ENCODE results near the gene CHMP6. TPM values are rescaled to one million over a fixed set of nuclear protein-coding genes. Genes with fewer than 3 reads are reported as not detected.

Gene CHMP6
- total RNA-seq, 3 donors from 2014 or later, result 18.6 to 30.2 (median 27.7) TPM

- intact Hi-C loops (cut with DNase I; ENCODE audit: low total_unique reads), result no loop called here
- Histone ChIP-seq H3K4me3 (no peak overlapping the region), H3K9me3 (no peaks in the 10 kb centered on the region), H3K4me1 (no peaks in the 10 kb centered on the region), H3K27ac (no peak overlapping the region), H3K36me3 (no peaks in the 10 kb centered on the region), H3K27me3 (no peaks in the 10 kb centered on the region)
- TF ChIP-seq POLR2AphosphoS5 (IDR thresholded peaks at IDR 0.05), result no peak
- no peak for TF ChIP-seq CTCF (IDR thresholded peaks at IDR 0.05)
- TF ChIP-seq POLR2A (IDR thresholded peaks at IDR 0.05), result no peak
- DNase-seq (ENCODE audit: low spot score in 2 of 2), result no peak
Observed at GRCh38 chr17:80952291-80952690, 39.4 kb upstream of the CHMP6 start.

DNA sequence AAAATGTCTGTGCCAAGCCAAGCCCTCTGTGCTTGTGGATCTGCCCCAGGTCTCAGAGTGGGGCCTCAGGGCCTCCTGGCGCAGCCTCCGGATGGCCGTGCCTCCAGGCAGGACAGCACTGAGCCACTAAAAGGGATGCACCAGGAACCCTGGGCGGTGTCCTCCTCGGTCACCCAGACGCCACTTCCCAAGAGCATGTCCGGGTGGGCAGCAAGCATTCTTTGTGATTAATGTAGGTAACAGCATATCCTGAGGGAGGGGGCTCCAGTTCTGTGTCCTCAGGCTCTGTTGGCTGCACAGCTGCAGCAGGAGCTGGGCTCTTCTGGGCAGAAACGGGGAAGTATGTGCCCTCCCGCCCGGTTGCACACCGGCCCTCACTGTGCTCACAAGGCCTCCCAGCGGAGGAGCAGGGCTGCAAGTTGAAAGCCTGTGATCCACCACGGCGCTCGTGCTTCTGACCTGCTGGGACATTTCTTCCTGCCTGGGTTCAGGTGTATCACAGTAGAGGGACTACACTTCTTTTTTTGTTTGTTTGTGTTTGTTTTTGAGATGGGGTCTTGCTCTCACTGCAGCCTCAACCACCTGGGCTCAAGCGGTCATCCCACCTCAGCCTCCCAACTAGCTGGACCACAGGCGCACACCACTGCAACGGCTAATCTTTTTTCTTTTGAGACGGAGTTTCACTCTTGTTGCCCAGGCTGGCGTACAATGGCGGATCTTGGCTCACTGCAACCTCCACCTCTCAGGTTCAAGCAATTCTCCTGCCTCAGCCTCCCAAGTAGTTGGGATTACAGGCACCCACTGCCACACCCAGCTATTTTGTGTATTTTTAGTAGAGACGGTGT lies 37.9 kb upstream of the CHMP6 start:
- DNase-seq (ENCODE audit: low spot score in 2 of 2), result no peak
- no peak overlapping the region for H3K27ac ChIP-seq
- intact Hi-C loops (cut with DNase I; ENCODE audit: low total_unique reads), result no loop called here

DNA sequence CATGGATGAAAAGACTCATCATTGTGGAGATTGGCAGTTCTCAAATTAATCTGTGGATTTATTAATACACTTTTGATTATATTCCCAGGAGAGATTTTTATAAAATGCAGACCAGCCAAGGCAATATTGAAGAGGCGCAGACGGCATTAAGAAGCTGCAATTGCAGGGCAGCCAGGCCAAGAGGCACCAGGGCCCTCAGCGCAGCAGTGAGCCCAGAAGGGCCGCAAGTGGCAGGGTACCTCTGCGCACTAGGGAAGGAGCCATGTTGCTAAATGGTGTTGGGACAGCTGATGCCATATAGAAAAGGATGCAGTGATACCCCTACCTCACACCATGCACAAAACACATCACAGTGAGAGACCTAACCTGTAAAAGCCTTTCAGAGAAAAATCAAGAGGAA lies 36.6 kb upstream of the CHMP6 start:
- intact Hi-C loops (cut with DNase I; ENCODE audit: low total_unique reads), result no loop called here
- H3K4me3 ChIP-seq, result no peak overlapping the region
- H3K27ac ChIP-seq, result no peak overlapping the region
- DNase-seq (ENCODE audit: low spot score in 2 of 2), result no peak
- H3K4me1 ChIP-seq, result peaks cover 13 to 15% of the 10 kb centered on the region in 2 donors
- no peaks in the 10 kb centered on the region for H3K9me3 ChIP-seq
- H3K27me3 ChIP-seq, result no peaks in the 10 kb centered on the region
- no peak for TF ChIP-seq CTCF (IDR thresholded peaks at IDR 0.05)
- TF ChIP-seq POLR2AphosphoS5 (IDR thresholded peaks at IDR 0.05), result no peak
- TF ChIP-seq POLR2A (IDR thresholded peaks at IDR 0.05), result no peak
- H3K36me3 ChIP-seq, result no peaks in the 10 kb centered on the region

More for the DNA sequence above, 37.9 kb upstream of the CHMP6 start:
- TF ChIP-seq POLR2A (IDR thresholded peaks at IDR 0.05), result no peak
- TF ChIP-seq POLR2AphosphoS5 (IDR thresholded peaks at IDR 0.05), result no peak
- no peak for TF ChIP-seq CTCF (IDR thresholded peaks at IDR 0.05)
- H3K9me3 ChIP-seq, result no peaks in the 10 kb centered on the region
- no peaks in the 10 kb centered on the region for H3K36me3 ChIP-seq
- H3K4me3 ChIP-seq, result no peak overlapping the region
- peaks cover 0 to 1% of the 10 kb centered on the region in 2 donors for H3K4me1 ChIP-seq
- no peaks in the 10 kb centered on the region for H3K27me3 ChIP-seq

DNA sequence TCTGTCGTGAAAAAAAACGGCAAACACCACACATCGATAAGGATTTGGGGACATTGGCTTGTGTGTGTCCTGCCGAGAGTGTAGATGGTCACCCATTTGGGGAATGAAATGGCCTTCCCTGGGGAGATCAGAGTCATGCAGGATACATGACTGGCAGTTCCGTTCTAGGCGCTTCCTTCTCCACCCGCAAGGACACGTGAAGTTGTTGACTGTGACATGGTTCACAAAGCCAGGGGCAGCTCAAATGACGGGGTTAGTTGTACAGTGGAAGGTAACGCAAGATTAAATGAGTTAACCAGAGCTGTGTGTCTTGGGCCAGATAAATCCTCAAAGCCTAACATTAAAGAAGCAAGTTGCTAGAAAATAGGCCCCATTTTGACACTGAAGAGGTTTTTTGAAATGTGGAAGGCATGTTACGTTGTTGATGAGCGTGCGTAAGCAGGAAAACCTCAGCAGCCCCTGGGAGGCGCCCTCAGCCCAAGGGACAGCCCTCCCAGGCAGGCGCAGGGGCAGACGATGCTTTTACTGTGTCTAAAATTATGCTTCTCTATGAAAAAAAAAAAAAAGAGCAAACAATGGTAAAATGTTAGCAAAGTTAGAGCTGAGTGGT lies 35.9 kb upstream of the CHMP6 start:
- no peak for DNase-seq (ENCODE audit: low spot score in 2 of 2)
- H3K27me3 ChIP-seq, result no peaks in the 10 kb centered on the region
- TF ChIP-seq CTCF (IDR thresholded peaks at IDR 0.05) (no peak), POLR2AphosphoS5 (IDR thresholded peaks at IDR 0.05) (no peak), POLR2A (IDR thresholded peaks at IDR 0.05) (no peak)
- peaks cover 15% of the 10 kb centered on the region in 2 donors for H3K4me1 ChIP-seq
- H3K9me3 ChIP-seq, result no peaks in the 10 kb centered on the region
- no peak overlapping the region for H3K27ac ChIP-seq
- intact Hi-C loops (cut with DNase I; ENCODE audit: low total_unique reads), result no loop called here
- no peak overlapping the region for H3K4me3 ChIP-seq
- H3K36me3 ChIP-seq, result no peaks in the 10 kb centered on the region

Data from breast epithelium (tissue), 4 donors.